ENCODE data around the gene FEM1C. TPM values are rescaled to one million over a fixed set of nuclear protein-coding genes. Genes with fewer than 3 reads are reported as not detected.

Gene FEM1C
- total RNA-seq, 2 experiments from 2014 or later: 12.2 to 12.5 TPM

DNA sequence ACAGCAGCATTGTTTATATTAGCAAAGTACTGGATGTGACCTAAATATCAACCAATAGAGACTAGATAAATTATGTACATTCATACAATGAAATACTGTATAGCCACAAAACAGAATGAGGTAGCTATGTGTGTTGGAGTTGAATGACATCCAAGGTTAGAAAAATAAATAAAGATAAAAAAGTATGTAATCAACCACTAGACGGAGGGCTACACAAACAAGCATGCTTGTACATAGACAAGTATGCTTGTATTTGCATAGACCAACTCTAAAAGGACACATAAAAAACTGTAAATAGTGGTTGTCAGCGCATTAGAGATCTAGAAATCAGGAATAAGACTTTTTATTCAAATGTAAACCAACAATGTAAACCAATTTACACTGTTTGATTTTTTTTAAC lies 3.0 kb downstream of the FEM1C start:
- ChIA-PET POLR2A (no interaction called here), CTCF (no interaction called here)
- H3K36me3 Mint-ChIP-seq: peaks cover 77% of the 10 kb centered on the region
- intact Hi-C loops (cut with micrococcal nuclease): loop anchor here (2.0 to 5.0 kb wide), 4 partner anchors 21 to 546 kb away; partner anchors contain the start of gene COMMD10
- peaks cover 65% of the 10 kb centered on the region for H3K4me1 Mint-ChIP-seq (ENCODE audit: low read depth)
- H3K9me3 Mint-ChIP-seq: peaks cover 8% of the 10 kb centered on the region
- peak overlapping the region; percentile 96 for H3K4me3 Mint-ChIP-seq
- H3K27me3 Mint-ChIP-seq: no peaks in the 10 kb centered on the region
- no peak for DNase-seq
- no peak overlapping the region for H3K27ac Mint-ChIP-seq

DNA sequence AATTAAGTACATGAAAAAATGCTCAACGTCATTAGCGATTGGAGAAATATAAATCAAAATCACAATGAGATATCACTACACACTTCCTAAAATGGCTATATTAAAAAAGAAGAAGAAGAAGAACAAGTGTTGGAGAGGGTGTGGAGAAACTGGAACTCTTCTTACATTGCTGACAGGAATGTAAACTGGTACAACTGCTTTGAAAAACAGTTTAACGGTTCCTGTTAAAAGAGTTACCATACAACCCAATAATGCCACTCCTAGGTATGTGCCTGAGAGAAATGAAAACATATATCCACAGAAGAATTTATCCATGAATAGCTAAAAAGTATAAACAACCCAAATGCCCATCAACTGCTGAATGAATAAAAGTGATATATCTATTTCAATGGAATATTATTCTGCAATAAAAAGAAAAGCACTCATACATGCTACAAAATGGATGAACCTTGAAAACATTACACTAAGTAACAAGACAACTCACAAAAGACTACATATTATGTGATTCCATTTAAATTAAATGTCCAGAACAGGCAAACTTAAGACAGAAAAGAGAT lies 9.0 kb downstream of the FEM1C start:
- H3K4me3 Mint-ChIP-seq: no peak overlapping the region
- intact Hi-C loops (cut with micrococcal nuclease): no loop called here
- CTCF ChIA-PET: no interaction called here
- no peak overlapping the region for H3K27ac Mint-ChIP-seq
- peaks cover 65% of the 10 kb centered on the region for H3K36me3 Mint-ChIP-seq
- H3K4me1 Mint-ChIP-seq (ENCODE audit: low read depth): peaks cover 80% of the 10 kb centered on the region
- no peak for DNase-seq
- H3K27me3 Mint-ChIP-seq: no peaks in the 10 kb centered on the region
- POLR2A ChIA-PET: interaction anchor here (1.5 kb wide), 1 partner anchor 9 kb away, joined by 3 read pairs; the partner anchor contains the start of gene FEM1C
- H3K9me3 Mint-ChIP-seq: no peaks in the 10 kb centered on the region

DNA sequence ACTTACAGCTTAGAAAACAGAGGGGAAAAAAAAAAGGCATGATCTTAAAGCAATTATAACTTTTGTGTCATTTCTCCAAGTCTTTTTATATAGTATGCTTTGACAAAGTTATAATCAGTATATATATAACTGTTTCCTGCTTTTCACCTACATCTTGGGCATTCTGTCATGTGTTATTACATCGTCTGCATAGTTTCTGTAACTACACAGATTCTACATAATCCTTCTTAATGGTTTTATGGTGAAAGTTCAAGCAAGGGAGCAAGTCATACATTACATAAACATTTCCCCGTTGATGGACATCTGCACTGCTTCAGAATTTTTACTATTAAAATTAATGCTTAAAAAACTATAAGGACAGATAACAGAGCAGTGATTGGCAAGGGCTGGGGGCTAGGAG lies 12.1 kb downstream of the FEM1C start:
- Mint-ChIP-seq H3K4me3 (no peak overlapping the region), H3K9me3 (no peaks in the 10 kb centered on the region), H3K27me3 (no peaks in the 10 kb centered on the region), H3K27ac (no peak overlapping the region), H3K4me1 (ENCODE audit: low read depth) (peaks cover 68% of the 10 kb centered on the region), H3K36me3 (peaks cover 41% of the 10 kb centered on the region)
- ChIA-PET CTCF (no interaction called here), POLR2A (no interaction called here)
- no peak for DNase-seq
- intact Hi-C loops (cut with micrococcal nuclease): no loop called here

DNA sequence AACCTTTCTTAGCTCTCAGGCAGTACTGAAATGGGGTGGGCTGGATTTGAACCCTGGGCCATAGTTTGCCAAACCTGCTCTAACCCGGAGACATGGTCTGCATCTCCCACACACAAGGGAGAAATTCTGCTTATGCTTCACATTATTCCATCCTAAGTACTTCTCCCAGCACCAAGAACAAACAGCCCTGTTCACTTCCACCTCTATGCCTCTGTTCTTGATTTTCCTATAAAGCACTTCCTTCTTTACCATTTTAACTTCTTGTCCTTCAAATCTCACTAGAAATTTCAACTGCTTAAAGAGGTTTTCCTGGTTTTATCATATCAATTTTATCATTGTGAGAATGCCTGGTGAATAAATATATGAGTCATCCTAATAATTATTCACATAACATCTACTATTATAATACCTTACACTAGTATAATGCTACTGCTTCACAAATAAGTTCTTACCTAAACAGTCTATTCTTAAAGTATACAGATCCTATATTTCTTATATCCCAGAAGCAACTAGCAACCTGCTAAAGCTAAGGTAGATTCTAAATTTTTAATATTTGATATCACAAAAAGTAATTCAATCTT lies 12.7 kb downstream of the FEM1C start:
- ChIA-PET POLR2A (no interaction called here), CTCF (no interaction called here)
- H3K4me1 Mint-ChIP-seq (ENCODE audit: low read depth): peaks cover 62% of the 10 kb centered on the region
- H3K36me3 Mint-ChIP-seq: peaks cover 37% of the 10 kb centered on the region
- H3K4me3 Mint-ChIP-seq: no peak overlapping the region
- intact Hi-C loops (cut with micrococcal nuclease): no loop called here
- no peak for DNase-seq
- H3K9me3 Mint-ChIP-seq: no peaks in the 10 kb centered on the region
- no peak overlapping the region for H3K27ac Mint-ChIP-seq
- no peaks in the 10 kb centered on the region for H3K27me3 Mint-ChIP-seq

DNA sequence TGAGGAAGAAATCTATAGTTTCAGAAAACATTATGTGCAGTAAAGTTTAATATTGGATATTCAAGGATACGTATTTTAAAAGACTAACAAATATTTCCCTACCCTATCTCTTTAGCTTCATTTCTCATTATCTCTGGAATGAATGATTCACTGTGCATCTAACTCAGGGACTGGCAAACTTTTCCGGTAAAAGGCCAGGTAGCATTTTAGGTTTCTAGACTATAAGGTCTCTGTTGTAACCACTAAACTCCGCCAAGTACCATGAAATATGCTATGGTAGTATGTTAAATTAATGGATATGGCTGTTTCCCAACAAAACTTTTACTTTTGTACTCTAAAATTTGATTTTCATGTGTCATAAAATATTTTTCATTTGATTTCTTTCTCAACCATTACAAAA lies 13.2 kb downstream of the FEM1C start:
- Mint-ChIP-seq H3K9me3 (no peaks in the 10 kb centered on the region), H3K27me3 (no peaks in the 10 kb centered on the region), H3K4me3 (no peak overlapping the region), H3K4me1 (ENCODE audit: low read depth) (peaks cover 57% of the 10 kb centered on the region), H3K27ac (no peak overlapping the region), H3K36me3 (peaks cover 32% of the 10 kb centered on the region)
- ChIA-PET CTCF (no interaction called here), POLR2A (no interaction called here)
- no peak for DNase-seq
- intact Hi-C loops (cut with micrococcal nuclease): no loop called here

DNA sequence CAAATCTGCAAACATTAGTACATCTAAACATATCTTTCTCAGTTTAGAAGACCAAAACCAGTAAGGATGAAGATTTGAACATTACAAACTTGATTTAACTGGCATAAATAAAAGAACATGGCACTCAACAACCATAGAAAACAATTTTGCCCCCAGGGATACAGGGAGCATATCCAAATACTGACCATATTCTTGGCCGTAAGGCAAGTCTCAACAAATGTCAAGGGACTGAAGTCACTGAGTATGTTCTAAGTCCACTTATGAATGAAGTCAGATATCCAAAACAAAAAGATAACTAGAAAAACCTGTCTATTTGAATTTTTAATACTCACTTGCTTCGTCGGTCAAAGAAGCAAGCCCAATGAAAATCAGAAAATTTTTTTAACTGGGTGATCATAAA lies 14.1 kb downstream of the FEM1C start:
- ChIA-PET POLR2A (no interaction called here), CTCF (no interaction called here)
- Mint-ChIP-seq H3K27ac (no peak overlapping the region), H3K4me1 (ENCODE audit: low read depth) (peaks cover 50% of the 10 kb centered on the region), H3K9me3 (no peaks in the 10 kb centered on the region), H3K36me3 (peaks cover 25% of the 10 kb centered on the region), H3K27me3 (no peaks in the 10 kb centered on the region), H3K4me3 (no peak overlapping the region)
- no peak for DNase-seq
- intact Hi-C loops (cut with micrococcal nuclease): no loop called here

DNA sequence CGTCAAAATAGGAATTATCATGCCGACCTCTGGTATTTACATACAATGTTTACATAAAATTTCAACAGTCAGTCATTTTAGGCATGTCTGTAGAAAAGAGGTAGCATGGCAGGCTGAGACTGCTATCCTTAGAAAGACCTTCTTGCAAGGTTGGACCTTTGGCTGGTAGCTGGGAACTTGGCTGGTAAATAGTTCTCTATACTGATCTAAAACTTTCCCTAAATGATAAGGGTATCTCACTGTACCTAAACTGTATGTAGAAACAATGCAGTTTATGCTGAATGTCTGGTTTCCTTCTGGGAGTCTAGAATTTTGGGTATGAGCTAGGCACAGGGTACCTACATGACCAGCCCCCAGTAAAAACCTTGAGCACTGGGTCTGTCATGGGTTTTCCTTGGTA lies 18.0 kb downstream of the FEM1C start:
- Mint-ChIP-seq H3K36me3 (peaks cover 21% of the 10 kb centered on the region), H3K27me3 (no peaks in the 10 kb centered on the region), H3K4me3 (no peak overlapping the region), H3K27ac (no peak overlapping the region), H3K4me1 (ENCODE audit: low read depth) (peaks cover 41% of the 10 kb centered on the region), H3K9me3 (no peaks in the 10 kb centered on the region)
- POLR2A ChIA-PET: interaction anchor here (1.7 kb wide), 1 partner anchor 10 kb away, joined by 4 read pairs; no protein-coding TSS in a partner anchor
- CTCF ChIA-PET: no interaction called here
- no peak for DNase-seq
- intact Hi-C loops (cut with micrococcal nuclease): no loop called here

DNA sequence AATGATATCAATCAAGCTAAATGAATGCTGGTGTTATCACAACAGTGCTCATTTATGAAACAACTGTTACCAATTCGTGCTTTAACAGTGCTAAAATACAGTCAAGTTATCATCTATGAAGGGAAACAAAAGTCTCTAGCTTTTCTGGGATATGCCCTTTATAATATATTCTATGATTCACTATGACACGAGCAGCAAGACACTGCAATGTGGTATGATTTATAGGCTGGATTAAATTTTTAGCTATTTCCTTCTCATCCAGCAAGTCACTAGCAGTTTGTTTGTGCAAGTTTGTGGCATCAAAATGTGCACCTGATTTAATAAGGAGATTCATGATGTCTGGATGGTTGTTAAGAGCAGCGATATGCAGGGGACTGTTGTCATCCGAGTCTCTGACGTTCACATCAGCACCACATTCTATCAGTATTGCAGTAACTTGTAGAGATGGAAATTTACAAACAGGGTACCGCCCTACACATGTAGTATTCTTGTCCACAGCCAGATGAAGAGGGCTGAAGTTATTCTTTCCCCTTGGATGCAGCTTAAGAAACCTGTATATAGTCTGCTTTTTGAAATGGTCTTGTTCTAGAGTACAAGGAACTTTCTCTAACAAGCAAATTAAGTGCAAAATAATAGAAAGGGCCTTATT lies 20.3 kb downstream of the FEM1C start:
- Mint-ChIP-seq H3K27ac (no peak overlapping the region), H3K36me3 (peaks cover 25% of the 10 kb centered on the region), H3K4me1 (ENCODE audit: low read depth) (peaks cover 38% of the 10 kb centered on the region), H3K9me3 (no peaks in the 10 kb centered on the region), H3K4me3 (no peak overlapping the region), H3K27me3 (no peaks in the 10 kb centered on the region)
- CTCF ChIA-PET: no interaction called here
- intact Hi-C loops (cut with micrococcal nuclease): no loop called here
- no peak for DNase-seq
- POLR2A ChIA-PET: interaction anchor here (1.7 kb wide), 1 partner anchor 20 kb away, joined by 6 read pairs; the partner anchor contains the start of gene FEM1C

DNA sequence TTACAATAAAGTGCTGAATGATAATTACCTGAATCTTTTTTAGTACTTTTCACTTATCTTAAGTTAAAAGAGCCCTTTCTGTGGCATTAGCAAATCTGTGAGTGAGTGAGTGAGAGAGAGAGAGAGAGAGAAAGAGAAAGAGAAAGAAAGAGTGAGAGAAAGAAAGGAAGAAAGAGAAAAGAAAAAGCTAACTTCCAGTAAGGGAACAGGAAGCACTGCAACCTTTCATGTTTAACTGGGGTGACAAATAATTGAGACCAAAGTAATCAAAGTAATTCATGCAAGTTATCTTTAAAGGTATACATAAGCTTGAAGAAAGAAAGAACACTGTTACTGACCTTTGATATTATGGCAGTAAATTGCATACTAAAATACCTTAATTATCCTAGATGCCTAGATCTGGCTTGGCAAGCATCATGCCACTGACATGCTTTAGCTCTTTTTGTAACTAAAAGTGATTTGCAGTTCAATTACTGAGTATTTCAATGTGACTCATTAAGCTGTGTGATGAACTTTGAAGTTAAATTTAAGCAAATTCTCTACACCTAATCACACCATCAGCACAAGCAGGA lies 21.7 kb downstream of the FEM1C start:
- ChIA-PET CTCF (no interaction called here), POLR2A (interaction anchor here (1.2 to 1.6 kb wide), 2 partner anchors 16 to 21 kb away, joined by 3 to 7 read pairs; partner anchors contain the start of gene FEM1C)
- intact Hi-C loops (cut with micrococcal nuclease): no loop called here
- H3K4me3 Mint-ChIP-seq: no peak overlapping the region
- peak overlapping the region; percentile 16 for H3K27ac Mint-ChIP-seq
- H3K36me3 Mint-ChIP-seq: peaks cover 25% of the 10 kb centered on the region
- H3K9me3 Mint-ChIP-seq: no peaks in the 10 kb centered on the region
- DNase-seq: no peak
- peaks cover 30% of the 10 kb centered on the region for H3K4me1 Mint-ChIP-seq (ENCODE audit: low read depth)
- no peaks in the 10 kb centered on the region for H3K27me3 Mint-ChIP-seq

DNA sequence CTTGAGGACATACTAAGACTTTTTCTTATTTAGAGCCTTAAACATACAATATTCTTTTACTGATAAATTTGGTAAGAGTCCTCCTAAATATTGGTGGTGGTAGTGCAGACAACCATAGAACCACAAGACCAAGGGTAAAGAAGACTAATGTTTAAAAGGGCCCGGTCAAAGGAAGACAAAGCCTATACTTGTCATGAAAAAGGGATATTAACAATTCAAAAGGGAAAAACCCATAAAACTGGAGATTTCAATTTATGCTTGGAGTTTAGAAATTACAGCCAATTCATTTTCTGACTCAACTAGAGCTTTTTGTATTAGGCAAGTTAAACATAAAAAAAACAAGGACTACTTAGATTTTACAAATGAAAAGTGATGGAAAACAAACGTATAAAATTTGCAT lies 24.4 kb downstream of the FEM1C start:
- peaks cover 30% of the 10 kb centered on the region for H3K4me1 Mint-ChIP-seq (ENCODE audit: low read depth)
- no peak for DNase-seq
- no peak overlapping the region for H3K27ac Mint-ChIP-seq
- POLR2A ChIA-PET: no interaction called here
- H3K36me3 Mint-ChIP-seq: peaks cover 23% of the 10 kb centered on the region
- intact Hi-C loops (cut with micrococcal nuclease): loop anchor here (2.0 kb wide), 1 partner anchor 23 kb away; no protein-coding TSS in a partner anchor
- H3K9me3 Mint-ChIP-seq: no peaks in the 10 kb centered on the region
- H3K4me3 Mint-ChIP-seq: no peak overlapping the region
- CTCF ChIA-PET: interaction anchor here (1.0 kb wide), 1 partner anchor 20 kb away, joined by 4 read pairs; no protein-coding TSS in a partner anchor
- H3K27me3 Mint-ChIP-seq: no peaks in the 10 kb centered on the region

DNA sequence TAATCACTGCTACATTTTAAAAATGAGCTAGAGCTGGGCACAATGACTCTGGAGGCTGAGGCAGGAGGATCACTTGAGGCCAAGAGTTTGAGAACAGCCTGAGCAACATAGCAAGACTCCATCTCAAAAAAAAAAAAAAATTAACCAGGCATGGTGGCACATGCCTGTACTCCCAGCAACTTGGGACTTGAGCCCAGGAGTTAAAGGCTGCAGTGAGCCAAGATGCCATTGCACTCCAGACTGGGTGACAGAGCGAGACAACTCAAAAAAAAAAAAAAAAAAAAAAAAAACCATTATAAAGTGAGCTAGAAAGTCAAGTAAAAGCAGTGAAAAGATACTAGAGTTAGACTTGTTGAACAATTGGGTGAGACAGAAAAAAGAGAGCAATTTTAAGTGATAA lies 28.2 kb downstream of the FEM1C start:
- ChIA-PET POLR2A (no interaction called here), CTCF (no interaction called here)
- H3K4me3 Mint-ChIP-seq: no peak overlapping the region
- H3K9me3 Mint-ChIP-seq: peaks cover 2% of the 10 kb centered on the region
- H3K4me1 Mint-ChIP-seq (ENCODE audit: low read depth): peaks cover 9% of the 10 kb centered on the region
- H3K27me3 Mint-ChIP-seq: no peaks in the 10 kb centered on the region
- H3K36me3 Mint-ChIP-seq: peaks cover 12% of the 10 kb centered on the region
- H3K27ac Mint-ChIP-seq: no peak overlapping the region
- no peak for DNase-seq
- intact Hi-C loops (cut with micrococcal nuclease): no loop called here

DNA sequence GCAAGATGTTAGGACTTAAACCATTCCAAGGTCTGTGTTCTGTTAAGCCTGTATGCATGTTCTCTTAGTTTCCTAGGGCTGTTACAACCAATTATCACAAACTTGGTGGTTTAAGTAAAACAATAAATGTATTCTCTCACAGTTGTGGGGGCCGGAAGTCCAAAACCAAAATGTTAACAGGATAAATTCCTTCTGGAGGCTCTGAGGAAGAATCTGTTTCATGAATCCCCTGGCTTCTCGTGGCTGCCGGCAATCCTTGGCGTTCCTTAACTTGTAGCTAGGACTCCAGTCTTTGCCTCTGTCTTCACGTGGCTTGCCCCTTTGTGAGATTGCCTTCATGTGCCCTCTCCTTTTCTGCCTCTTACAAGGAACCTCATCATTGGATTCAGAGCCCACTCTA lies 30.4 kb downstream of the FEM1C start:
- CTCF ChIA-PET: no interaction called here
- POLR2A ChIA-PET: no interaction called here
- H3K27me3 Mint-ChIP-seq: no peaks in the 10 kb centered on the region
- peaks cover 2% of the 10 kb centered on the region for H3K9me3 Mint-ChIP-seq
- no peak overlapping the region for H3K27ac Mint-ChIP-seq
- no peak overlapping the region for H3K4me3 Mint-ChIP-seq
- DNase-seq: no peak
- no peaks in the 10 kb centered on the region for H3K4me1 Mint-ChIP-seq (ENCODE audit: low read depth)
- intact Hi-C loops (cut with micrococcal nuclease): no loop called here
- peaks cover 6% of the 10 kb centered on the region for H3K36me3 Mint-ChIP-seq
